ENCODE data around the gene DIDO1.
"Not testable (repeated sequence)": the region's sequence is repeated elsewhere in the genome, so short reads cannot be mapped to it uniquely, and the experiment has no call there.

Gene DIDO1

GRCh38 chr20:62925420-62926228 lies 681 bp downstream of the DIDO1 start:
- DNase-seq: peak; percentile 59

DNA sequence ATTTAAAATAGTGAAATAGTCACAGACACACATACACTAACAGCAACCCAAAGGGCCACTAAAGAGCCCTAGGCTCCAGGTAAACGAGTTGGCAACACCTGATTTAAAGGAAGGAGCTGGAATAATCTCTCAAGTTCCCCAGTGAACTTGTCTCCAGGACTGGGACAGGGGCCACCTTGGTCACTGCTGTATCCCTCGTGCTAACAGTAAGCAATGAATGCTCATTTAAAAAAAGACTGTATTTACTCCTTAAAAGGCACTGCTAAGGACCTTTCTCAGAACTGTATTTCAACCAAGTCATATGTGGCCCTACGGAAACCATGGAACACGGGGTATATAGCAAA lies 1.3 kb downstream of the DIDO1 start:
- no peak for DNase-seq

GRCh38 chr20:62924442-62925075 lies 1.7 kb downstream of the DIDO1 start:
- DNase-seq: peak; percentile 52

GRCh38 chr20:62923669-62924441 lies 2.5 kb downstream of the DIDO1 start:
- no peak for DNase-seq

GRCh38 chr20:62923059-62923668 lies 3.1 kb downstream of the DIDO1 start:
- not testable (repeated sequence) for DNase-seq

- peak; percentile 86 for DNase-seq
Measured at GRCh38 chr20:62922451-62922921, 3.8 kb downstream of the DIDO1 start.

DNA sequence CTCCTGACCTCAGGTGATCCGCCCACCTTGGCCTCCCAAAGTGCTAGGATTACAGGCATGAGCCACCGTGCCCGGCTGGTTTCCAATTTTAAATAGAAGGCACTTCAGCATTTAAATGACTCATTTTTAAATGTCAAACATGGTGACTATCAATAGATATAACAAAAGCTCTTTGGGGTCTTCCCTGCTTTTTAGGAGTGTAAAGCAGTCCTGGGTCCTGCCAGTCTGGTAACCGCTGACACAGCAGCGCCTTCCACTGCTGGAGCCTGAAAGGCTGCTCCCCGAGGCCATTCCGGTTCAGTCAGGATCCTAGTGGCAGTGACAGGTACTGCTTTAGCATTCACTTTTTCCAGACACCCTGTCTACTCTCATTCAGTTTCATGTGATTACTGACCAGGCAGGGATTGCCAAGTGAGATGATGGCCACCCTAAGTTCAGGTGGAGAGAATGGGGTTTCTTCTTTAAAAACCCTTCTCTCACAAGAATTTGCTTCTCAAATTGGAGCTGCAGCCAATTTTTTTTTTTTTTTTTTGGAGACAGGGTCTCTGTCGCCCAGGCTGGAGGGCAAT lies 5.1 kb downstream of the DIDO1 start:
- DNase-seq: peak; percentile 82

DNA sequence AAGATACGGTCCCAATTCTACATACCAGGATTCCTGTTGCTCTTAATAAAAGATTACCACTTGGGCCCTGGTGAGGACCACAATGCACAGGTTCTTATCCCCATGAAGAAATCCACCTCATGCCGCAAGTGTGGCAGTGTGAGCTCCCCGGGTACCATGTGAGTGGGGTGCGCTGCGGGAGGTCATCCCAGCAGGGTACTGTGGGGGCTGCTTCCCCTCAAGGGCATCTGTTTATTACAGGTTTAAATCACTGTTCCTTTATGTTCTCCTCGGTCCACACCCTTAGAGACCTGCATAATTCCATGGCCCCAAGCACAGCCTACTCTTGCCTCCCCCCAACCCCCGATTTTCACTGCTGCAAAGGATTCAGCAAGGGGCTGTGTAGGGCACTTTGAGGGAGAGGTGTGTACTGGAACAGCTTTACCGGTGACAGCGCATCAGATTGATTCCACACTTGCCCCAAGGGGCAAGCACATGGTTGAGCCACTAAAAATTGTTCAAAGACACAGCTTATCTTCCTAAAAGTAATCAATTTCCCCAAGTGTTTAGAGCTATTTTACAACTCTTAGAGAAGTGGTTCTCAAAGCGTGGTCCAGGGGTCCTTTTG lies 6.2 kb downstream of the DIDO1 start:
- no peak for DNase-seq

GRCh38 chr20:62918831-62919230 lies 7.5 kb downstream of the DIDO1 start:
- peak; percentile 82 for DNase-seq

GRCh38 chr20:62918147-62918546 lies 8.2 kb downstream of the DIDO1 start:
- DNase-seq: peak; percentile 66

DNA sequence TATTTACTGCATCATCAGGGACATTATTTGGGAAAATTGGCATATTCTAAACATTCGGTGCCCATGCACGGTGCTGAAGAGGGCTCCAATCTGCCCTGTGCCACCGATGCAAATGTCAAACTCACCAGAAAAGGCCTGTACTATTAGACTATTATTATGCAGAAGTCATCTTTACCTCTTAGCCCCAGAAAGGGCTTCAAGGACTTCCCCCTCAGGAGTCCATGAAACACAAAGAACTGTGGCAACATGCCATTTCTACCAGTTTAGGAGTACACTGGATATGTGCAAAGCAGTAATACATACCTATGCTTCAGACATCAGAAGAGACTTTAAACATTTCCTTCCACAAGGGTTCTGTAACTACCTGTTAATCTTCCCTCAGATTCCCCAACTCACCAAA lies 8.6 kb downstream of the DIDO1 start:
- DNase-seq: no peak

- no peak for DNase-seq
Measured at GRCh38 chr20:62916703-62917476, 9.4 kb downstream of the DIDO1 start.

- DNase-seq: peak; percentile 28
Measured at GRCh38 chr20:62914970-62915457, 11.3 kb downstream of the DIDO1 start.

GRCh38 chr20:62914436-62914835 lies 11.9 kb downstream of the DIDO1 start:
- DNase-seq: no peak

GRCh38 chr20:62913043-62913630 lies 13.2 kb downstream of the DIDO1 start:
- no peak for DNase-seq

- DNase-seq: no peak
Measured at GRCh38 chr20:62911701-62912280, 14.5 kb downstream of the DIDO1 start.

- DNase-seq: no peak
Measured at GRCh38 chr20:62910777-62911497, 15.4 kb downstream of the DIDO1 start.

DNA sequence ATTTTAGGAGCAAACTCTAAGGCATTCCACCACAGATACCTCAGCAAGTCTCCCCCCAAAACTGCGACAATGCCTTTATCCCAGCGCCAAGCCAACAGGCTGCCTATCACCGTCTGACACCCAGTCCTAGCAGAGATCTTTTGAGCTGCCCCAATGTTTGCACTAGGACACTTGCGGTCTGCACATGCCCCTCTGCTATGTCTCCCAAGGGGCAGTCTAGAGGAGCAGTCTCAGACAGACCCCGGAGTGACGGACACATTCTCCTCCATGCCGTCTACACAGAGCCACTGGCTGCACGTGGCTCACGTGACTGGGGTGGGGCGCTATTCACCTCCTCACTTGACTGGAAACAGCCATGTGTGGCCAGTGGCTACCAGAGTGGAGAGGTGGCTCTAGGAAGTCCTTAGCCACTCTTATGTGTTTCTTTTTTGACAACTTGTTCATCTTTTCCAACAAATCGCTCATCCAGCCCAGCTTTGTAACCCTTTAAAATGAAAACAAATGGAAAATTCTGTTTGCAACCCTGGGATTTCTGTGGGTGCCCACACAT lies 16.0 kb downstream of the DIDO1 start:
- DNase-seq: no peak

GRCh38 chr20:62908971-62909791 lies 17.1 kb downstream of the DIDO1 start:
- DNase-seq: no peak

Measured in activated CD4-positive, alpha-beta T cell treated with anti-CD3 and anti-CD28 coated beads, Interleukin-10, Interleukin-2, amounts not matched to agents 100 ng/mL and 50 ng/mL, durations not matched to agents 16 hours and 8 hours (primary cell).